ENCODE measurements around the gene NFATC2. TPM values are rescaled to one million over a fixed set of nuclear protein-coding genes. Genes with fewer than 3 reads are reported as not detected.

NFATC2 gene
- total and polyA plus RNA-seq, 2 experiments from 2014 or later = 4.9 to 8.3 TPM

GRCh38 chr20:51371720-51372119, 170.8 kb downstream of the NFATC2 start:
- no peak for DNase-seq (ENCODE audit: low spot score)
- H3K79me2 ChIP-seq = no peaks in the 10 kb centered on the region
- H3K9me2 ChIP-seq (replicated peaks; ENCODE audit: insufficient read depth) = no peaks in the 10 kb centered on the region
- H3K27me3 ChIP-seq = no peaks in the 10 kb centered on the region
- H3K9me3 ChIP-seq (ENCODE audit: low read depth) = no peaks in the 10 kb centered on the region
- H4K20me1 ChIP-seq (ENCODE audit: insufficient read depth, poor library complexity, severe bottlenecking) = no peaks in the 10 kb centered on the region
- H3K4me3 ChIP-seq = no peak overlapping the region
- 84% methylated on average over 4 of the region's 4 CpGs for WGBS (ENCODE audit: low lambda C conversion rate, missing lambda C conversion rate)
- no peak overlapping the region for H2AFZ ChIP-seq
- TF ChIP-seq EZH2phosphoT487 (IDR thresholded peaks at IDR 0.05; ENCODE audit: low read depth, severe bottlenecking, unreplicated experiment) = no peak
- TF ChIP-seq EZH2 (IDR thresholded peaks at IDR 0.05; ENCODE audit: borderline replicate concordance) = no peak
- TF ChIP-seq, protein P1, sequence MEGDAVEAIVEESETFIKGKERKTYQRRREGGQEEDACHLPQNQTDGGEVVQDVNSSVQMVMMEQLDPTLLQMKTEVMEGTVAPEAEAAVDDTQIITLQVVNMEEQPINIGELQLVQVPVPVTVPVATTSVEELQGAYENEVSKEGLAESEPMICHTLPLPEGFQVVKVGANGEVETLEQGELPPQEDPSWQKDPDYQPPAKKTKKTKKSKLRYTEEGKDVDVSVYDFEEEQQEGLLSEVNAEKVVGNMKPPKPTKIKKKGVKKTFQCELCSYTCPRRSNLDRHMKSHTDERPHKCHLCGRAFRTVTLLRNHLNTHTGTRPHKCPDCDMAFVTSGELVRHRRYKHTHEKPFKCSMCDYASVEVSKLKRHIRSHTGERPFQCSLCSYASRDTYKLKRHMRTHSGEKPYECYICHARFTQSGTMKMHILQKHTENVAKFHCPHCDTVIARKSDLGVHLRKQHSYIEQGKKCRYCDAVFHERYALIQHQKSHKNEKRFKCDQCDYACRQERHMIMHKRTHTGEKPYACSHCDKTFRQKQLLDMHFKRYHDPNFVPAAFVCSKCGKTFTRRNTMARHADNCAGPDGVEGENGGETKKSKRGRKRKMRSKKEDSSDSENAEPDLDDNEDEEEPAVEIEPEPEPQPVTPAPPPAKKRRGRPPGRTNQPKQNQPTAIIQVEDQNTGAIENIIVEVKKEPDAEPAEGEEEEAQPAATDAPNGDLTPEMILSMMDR (IDR thresholded peaks at IDR 0.05; ENCODE audit: poor library complexity) = no peak
- H3K27ac ChIP-seq = no peak overlapping the region
- H3K36me3 ChIP-seq (replicated peaks; ENCODE audit: insufficient read depth, low read depth) = no peaks in the 10 kb centered on the region
- peaks cover 4% of the 10 kb centered on the region for H3K4me1 ChIP-seq (ENCODE audit: insufficient read depth)
- no peak overlapping the region for H3K4me2 ChIP-seq

GRCh38 chr20:51369503-51369902, 173.0 kb downstream of the NFATC2 start:
- WGBS (ENCODE audit: low lambda C conversion rate, missing lambda C conversion rate) = 92% methylated on average over 11 of the region's 11 CpGs
- no peaks in the 10 kb centered on the region for H3K9me2 ChIP-seq (replicated peaks; ENCODE audit: insufficient read depth)
- H3K27me3 ChIP-seq = no peaks in the 10 kb centered on the region
- H2AFZ ChIP-seq = no peak overlapping the region
- no peaks in the 10 kb centered on the region for H3K79me2 ChIP-seq
- H3K27ac ChIP-seq = no peak overlapping the region
- no peak for TF ChIP-seq EZH2phosphoT487 (IDR thresholded peaks at IDR 0.05; ENCODE audit: low read depth, severe bottlenecking, unreplicated experiment)
- no peak for TF ChIP-seq EZH2 (IDR thresholded peaks at IDR 0.05; ENCODE audit: borderline replicate concordance)
- no peak overlapping the region for H3K4me3 ChIP-seq
- no peaks in the 10 kb centered on the region for H3K9me3 ChIP-seq (ENCODE audit: low read depth)
- DNase-seq (ENCODE audit: low spot score) = no peak
- H4K20me1 ChIP-seq (ENCODE audit: insufficient read depth, poor library complexity, severe bottlenecking) = no peaks in the 10 kb centered on the region
- H3K36me3 ChIP-seq (replicated peaks; ENCODE audit: insufficient read depth, low read depth) = no peaks in the 10 kb centered on the region
- H3K4me1 ChIP-seq (ENCODE audit: insufficient read depth) = peaks cover 4% of the 10 kb centered on the region
- H3K4me2 ChIP-seq = no peak overlapping the region

GRCh38 chr20:51368461-51369211, 173.9 kb downstream of the NFATC2 start:
- Histone ChIP-seq H3K9me2 (replicated peaks; ENCODE audit: insufficient read depth) (no peaks in the 10 kb centered on the region), H3K4me2 (no peak overlapping the region), H3K4me3 (no peak overlapping the region), H3K27me3 (no peaks in the 10 kb centered on the region), H3K9me3 (ENCODE audit: low read depth) (peaks cover 3% of the 10 kb centered on the region), H3K27ac (no peak overlapping the region), H2AFZ (no peak overlapping the region), H3K4me1 (ENCODE audit: insufficient read depth) (peaks cover under 1% of the 10 kb centered on the region), H3K79me2 (no peaks in the 10 kb centered on the region), H4K20me1 (ENCODE audit: insufficient read depth, poor library complexity, severe bottlenecking) (no peaks in the 10 kb centered on the region), H3K36me3 (replicated peaks; ENCODE audit: insufficient read depth, low read depth) (no peaks in the 10 kb centered on the region)
- no peak for TF ChIP-seq EZH2phosphoT487 (IDR thresholded peaks at IDR 0.05; ENCODE audit: low read depth, severe bottlenecking, unreplicated experiment)
- TF ChIP-seq, protein P1 (IDR thresholded peaks at IDR 0.05; ENCODE audit: poor library complexity) = no peak
- no peak for TF ChIP-seq EZH2 (IDR thresholded peaks at IDR 0.05; ENCODE audit: borderline replicate concordance)
- DNase-seq (ENCODE audit: low spot score) = no peak
- WGBS (ENCODE audit: low lambda C conversion rate, missing lambda C conversion rate) = 90% methylated on average over 13 of the region's 13 CpGs

DNA sequence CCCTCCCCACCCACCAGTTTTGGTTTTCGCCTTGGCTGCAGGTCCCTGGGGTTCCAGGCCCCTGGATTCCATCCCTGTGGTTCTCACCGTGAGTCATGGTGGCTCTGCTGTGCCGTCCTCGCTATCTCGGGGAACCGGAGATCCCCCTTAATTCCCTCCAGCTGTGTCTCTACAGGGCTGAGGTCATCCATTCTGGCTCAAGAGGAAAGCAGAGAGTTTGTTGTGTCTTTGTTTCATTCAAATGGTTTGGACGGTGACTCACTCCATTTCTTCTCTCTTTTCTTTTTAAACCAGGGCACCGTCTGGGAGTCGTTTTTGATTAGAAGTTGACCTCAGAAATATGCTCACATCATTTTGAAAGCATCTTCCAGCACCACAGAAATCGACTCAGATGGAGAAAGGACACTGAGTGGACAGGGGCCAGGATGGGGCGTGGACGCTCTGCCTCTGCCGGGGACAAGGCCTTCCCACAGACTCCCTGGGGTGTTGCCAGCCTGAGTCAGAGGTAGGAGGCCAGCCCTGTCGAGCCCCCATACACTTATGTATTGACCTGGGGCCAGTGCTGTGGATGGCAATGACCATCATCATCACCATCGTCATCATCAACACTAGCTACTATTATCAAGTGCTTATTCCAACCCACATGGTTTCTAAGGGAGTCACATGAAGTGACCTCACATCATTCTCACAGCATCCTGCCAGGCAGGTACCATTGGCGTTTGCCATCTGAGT, 176.2 kb downstream of the NFATC2 start:
- WGBS (ENCODE audit: low lambda C conversion rate, missing lambda C conversion rate) = 59% methylated on average over 16 of the region's 16 CpGs
- Histone ChIP-seq H2AFZ (no peak overlapping the region), H3K27me3 (no peaks in the 10 kb centered on the region), H3K79me2 (no peaks in the 10 kb centered on the region), H3K9me2 (replicated peaks; ENCODE audit: insufficient read depth) (no peaks in the 10 kb centered on the region), H3K4me2 (no peak overlapping the region), H3K9me3 (ENCODE audit: low read depth) (peaks cover 3% of the 10 kb centered on the region), H3K27ac (peak overlapping the region; percentile 89), H3K36me3 (replicated peaks; ENCODE audit: insufficient read depth, low read depth) (no peaks in the 10 kb centered on the region), H4K20me1 (ENCODE audit: insufficient read depth, poor library complexity, severe bottlenecking) (no peaks in the 10 kb centered on the region), H3K4me1 (ENCODE audit: insufficient read depth) (no peaks in the 10 kb centered on the region), H3K4me3 (no peak overlapping the region)
- TF ChIP-seq EZH2 (IDR thresholded peaks at IDR 0.05; ENCODE audit: borderline replicate concordance) (no peak), EZH2phosphoT487 (IDR thresholded peaks at IDR 0.05; ENCODE audit: low read depth, severe bottlenecking, unreplicated experiment) (no peak)
- TF ChIP-seq, protein P1 (IDR thresholded peaks at IDR 0.05; ENCODE audit: poor library complexity) = no peak
- peak; percentile 73 for DNase-seq (ENCODE audit: low spot score)
